GM20431 (cell line): ENCODE data around the gene VARS1.

ENCODE experiments used
- in situ Hi-C: fragments of 300-500 bp; cut with MseI, MboI; formaldehyde crosslinking; loops from one replicate; pipeline ENCODE4 v1.15.0; 2020; ENCODE audit warnings: low sequenced_read_pairs; ENCODE audit not compliant: unreplicated experiment

VARS1 gene

GRCh38 chr6:31749301-31750036 is 46.1 kb downstream of the VARS1 start:
- in situ Hi-C loops, result no loop called here
